ENCODE measurements around the gene PIEZO1. TPM values are rescaled to one million over a fixed set of nuclear protein-coding genes. Genes with fewer than 3 reads are reported as not detected.
A peak's percentile ranks its signal among the peaks of the same experiment; 100 is the strongest.

PIEZO1 gene
- total and polyA plus RNA-seq, 7 experiments from 2014 or later: 3.6 to 237 (median 111) TPM

DNA sequence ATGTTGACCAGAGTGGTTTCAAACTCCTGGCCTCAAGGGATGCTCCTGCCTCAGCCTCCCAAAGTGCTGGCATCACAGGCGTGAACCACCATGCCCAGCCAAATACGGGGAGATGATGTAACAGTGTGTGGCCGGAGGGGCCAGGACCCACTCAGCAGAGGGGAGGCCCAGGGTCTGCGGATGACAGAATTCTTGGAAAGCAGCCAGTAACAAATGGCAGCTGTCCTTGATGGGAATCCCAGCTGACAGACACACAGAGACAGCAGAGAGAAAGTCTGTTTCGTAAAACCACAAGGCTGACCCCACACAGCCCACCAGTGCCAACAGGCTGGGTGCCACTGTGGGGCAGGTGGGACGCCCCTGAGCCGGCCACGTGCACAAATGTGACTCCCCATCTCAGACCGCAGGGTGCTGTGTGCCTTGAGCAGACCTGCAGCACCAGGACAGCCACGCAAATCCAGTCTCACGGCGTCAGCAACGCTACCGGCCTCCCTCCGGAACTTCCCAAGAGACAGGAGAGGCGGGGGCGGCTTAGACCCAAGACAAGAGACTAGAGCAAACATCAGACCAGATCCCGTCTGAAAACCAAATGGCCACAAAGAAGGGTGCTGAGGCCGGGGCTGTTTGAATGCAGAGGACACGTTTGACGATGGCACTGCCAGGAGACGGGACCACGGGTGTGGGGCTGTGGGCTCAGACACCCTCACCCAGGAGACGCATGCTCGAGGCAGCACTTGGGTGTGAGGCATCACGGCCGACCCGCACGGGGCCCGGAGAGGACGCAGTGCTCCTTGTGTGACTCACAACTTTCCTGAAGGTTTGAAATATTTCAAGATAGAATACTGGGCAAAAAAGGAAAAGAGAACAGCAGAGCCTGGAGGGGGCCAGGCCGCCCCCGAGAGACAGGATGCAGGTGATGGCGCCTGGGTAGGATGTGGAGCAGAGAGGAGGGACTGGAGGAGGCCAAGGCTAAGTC lies 54.1 kb downstream of the PIEZO1 start:
- H3K27ac Mint-ChIP-seq: peak overlapping the region in 1 of 9 donors; percentile 50
- Histone ChIP-seq H3K4me1 (ENCODE audit: control insufficient read depth in 2 of 2, insufficient read depth in 2 of 2, low read length in 2 of 2) (no peaks in the 10 kb centered on the region), H3K27ac (ENCODE audit: low read depth, low read length) (no peak overlapping the region), H3K4me3 (ENCODE audit: low read length) (no peak overlapping the region), H3K27me3 (ENCODE audit: control insufficient read depth in 2 of 2, insufficient read depth in 2 of 2, low read length in 2 of 2) (no peaks in the 10 kb centered on the region), H3K36me3 (ENCODE audit: control insufficient read depth in 2 of 3, insufficient read depth in 3 of 3, low read length in 3 of 3) (peaks cover 0 to 71% (median 0%) of the 10 kb centered on the region in 3 experiments), H3K9me3 (ENCODE audit: control insufficient read depth in 2 of 3, low read length in 3 of 3) (no peaks in the 10 kb centered on the region)
- CTCF ChIA-PET: no interaction called here
- no peaks in the 10 kb centered on the region for H3K27me3 Mint-ChIP-seq
- H3K4me3 Mint-ChIP-seq: peak overlapping the region in 1 of 10 donors; percentile 29
- intact Hi-C loops (cut with micrococcal nuclease): no loop called here
- ATAC-seq: no peak
- DNase-seq: no peak
- POLR2A ChIA-PET: no interaction called here
- H3K36me3 Mint-ChIP-seq: peaks cover 0 to 13% (median 0%) of the 10 kb centered on the region in 5 donors
- H3K4me1 Mint-ChIP-seq: peaks cover 0 to 8% (median 0%) of the 10 kb centered on the region in 7 donors
- H3K9me3 Mint-ChIP-seq: no peaks in the 10 kb centered on the region

DNA sequence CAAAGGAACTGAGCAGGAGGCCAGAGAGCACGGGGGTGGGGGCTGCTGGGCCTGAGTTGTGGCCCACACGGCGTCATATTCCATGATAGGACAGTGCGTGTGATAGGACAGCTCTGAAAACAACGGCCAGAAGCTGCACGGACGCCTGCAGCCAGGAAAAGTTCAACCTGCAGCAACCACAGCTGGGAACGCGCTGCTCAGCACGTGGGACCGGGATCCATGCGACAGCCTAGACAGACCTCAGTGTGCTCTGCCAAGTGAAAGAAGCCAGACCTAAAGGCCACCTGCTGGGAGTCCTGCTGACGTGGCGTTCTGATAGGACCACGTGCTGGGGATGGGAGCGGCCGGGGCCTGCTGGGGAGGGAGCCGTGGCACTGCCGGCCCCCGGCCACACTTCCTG lies 57.1 kb downstream of the PIEZO1 start:
- intact Hi-C loops (cut with micrococcal nuclease): no loop called here
- H3K4me1 Mint-ChIP-seq: peaks cover 0 to 8% (median 0%) of the 10 kb centered on the region in 7 donors
- peaks cover 0 to 13% (median 0%) of the 10 kb centered on the region in 5 donors for H3K36me3 Mint-ChIP-seq
- no peaks in the 10 kb centered on the region for H3K9me3 ChIP-seq (ENCODE audit: control insufficient read depth in 2 of 3, low read length in 3 of 3)
- DNase-seq (no peak), ATAC-seq (no peak)
- CTCF ChIA-PET: no interaction called here
- H3K4me3 Mint-ChIP-seq: no peak overlapping the region
- peaks cover 0 to 70% (median 2%) of the 10 kb centered on the region in 3 experiments for H3K36me3 ChIP-seq (ENCODE audit: control insufficient read depth in 2 of 3, insufficient read depth in 3 of 3, low read length in 3 of 3)
- H3K4me1 ChIP-seq (ENCODE audit: control insufficient read depth in 2 of 2, insufficient read depth in 2 of 2, low read length in 2 of 2): no peaks in the 10 kb centered on the region
- H3K27ac Mint-ChIP-seq: no peak overlapping the region
- no peaks in the 10 kb centered on the region for H3K27me3 ChIP-seq (ENCODE audit: control insufficient read depth in 2 of 2, insufficient read depth in 2 of 2, low read length in 2 of 2)
- no peak overlapping the region for H3K27ac ChIP-seq (ENCODE audit: low read depth, low read length)
- no peak overlapping the region for H3K4me3 ChIP-seq (ENCODE audit: low read length)
- H3K27me3 Mint-ChIP-seq: no peaks in the 10 kb centered on the region
- H3K9me3 Mint-ChIP-seq: no peaks in the 10 kb centered on the region
- POLR2A ChIA-PET: no interaction called here

DNA sequence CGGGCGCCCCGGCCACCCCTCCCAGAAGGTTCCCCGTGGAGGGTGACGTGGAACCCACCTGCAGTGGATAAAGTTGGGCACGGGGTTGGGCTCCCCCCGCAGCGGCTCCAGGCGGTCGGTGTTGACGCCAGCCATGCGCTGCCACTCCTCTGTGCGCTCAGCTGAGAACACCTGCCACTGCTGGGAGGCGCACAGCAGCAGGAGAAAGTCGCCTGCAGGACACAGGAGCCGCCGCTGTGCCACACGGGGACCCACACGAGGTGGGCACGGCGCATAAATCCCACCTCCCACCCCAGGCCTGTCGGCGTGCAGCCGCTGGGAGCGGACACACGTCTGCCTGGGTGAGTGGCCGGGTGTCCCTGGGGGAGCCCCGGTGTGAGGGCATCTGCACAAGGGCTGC lies 58.0 kb downstream of the PIEZO1 start:
- no peak for ATAC-seq
- peaks cover 0 to 70% (median 4%) of the 10 kb centered on the region in 3 experiments for H3K36me3 ChIP-seq (ENCODE audit: control insufficient read depth in 2 of 3, insufficient read depth in 3 of 3, low read length in 3 of 3)
- Mint-ChIP-seq H3K36me3 (peaks cover 0 to 15% (median 0%) of the 10 kb centered on the region in 5 donors), H3K4me3 (no peak overlapping the region), H3K9me3 (no peaks in the 10 kb centered on the region), H3K27me3 (no peaks in the 10 kb centered on the region), H3K4me1 (peaks cover 0 to 8% (median 0%) of the 10 kb centered on the region in 7 donors), H3K27ac (no peak overlapping the region)
- intact Hi-C loops (cut with micrococcal nuclease): no loop called here
- no peaks in the 10 kb centered on the region for H3K9me3 ChIP-seq (ENCODE audit: control insufficient read depth in 2 of 3, low read length in 3 of 3)
- no peak overlapping the region for H3K27ac ChIP-seq (ENCODE audit: low read depth, low read length)
- POLR2A ChIA-PET: no interaction called here
- DNase-seq: no peak
- H3K4me3 ChIP-seq (ENCODE audit: low read length): no peak overlapping the region
- H3K27me3 ChIP-seq (ENCODE audit: control insufficient read depth in 2 of 2, insufficient read depth in 2 of 2, low read length in 2 of 2): no peaks in the 10 kb centered on the region
- CTCF ChIA-PET: no interaction called here
- H3K4me1 ChIP-seq (ENCODE audit: control insufficient read depth in 2 of 2, insufficient read depth in 2 of 2, low read length in 2 of 2): no peaks in the 10 kb centered on the region

DNA sequence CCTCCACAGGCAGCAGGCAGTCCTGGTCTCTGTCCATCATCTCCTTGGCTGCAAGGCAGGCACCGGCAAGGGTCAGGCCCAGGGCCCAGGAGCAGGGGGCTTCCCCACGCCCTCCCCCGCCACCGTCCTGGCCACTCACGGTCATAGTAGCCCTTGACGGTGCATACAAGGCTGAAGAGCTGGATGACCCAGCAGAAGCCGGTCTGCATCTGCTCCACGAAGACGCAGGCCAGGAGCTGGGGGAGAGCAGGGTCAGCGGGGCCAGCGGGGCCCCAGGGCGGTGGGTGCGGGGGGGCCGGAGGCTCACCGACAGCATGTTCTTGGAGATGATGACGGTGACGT lies 58.6 kb downstream of the PIEZO1 start:
- H3K4me3 ChIP-seq (ENCODE audit: low read length): no peak overlapping the region
- H3K4me1 ChIP-seq (ENCODE audit: control insufficient read depth in 2 of 2, insufficient read depth in 2 of 2, low read length in 2 of 2): no peaks in the 10 kb centered on the region
- Mint-ChIP-seq H3K9me3 (no peaks in the 10 kb centered on the region), H3K27me3 (no peaks in the 10 kb centered on the region), H3K4me1 (peaks cover 0 to 5% (median 0%) of the 10 kb centered on the region in 7 donors), H3K27ac (no peak overlapping the region), H3K36me3 (peaks cover 0 to 11% (median 0%) of the 10 kb centered on the region in 5 donors), H3K4me3 (no peak overlapping the region)
- H3K9me3 ChIP-seq (ENCODE audit: control insufficient read depth in 2 of 3, low read length in 3 of 3): no peaks in the 10 kb centered on the region
- ATAC-seq (no peak), DNase-seq (no peak)
- ChIA-PET CTCF (no interaction called here), POLR2A (no interaction called here)
- H3K27me3 ChIP-seq (ENCODE audit: control insufficient read depth in 2 of 2, insufficient read depth in 2 of 2, low read length in 2 of 2): no peaks in the 10 kb centered on the region
- intact Hi-C loops (cut with micrococcal nuclease): no loop called here
- H3K27ac ChIP-seq (ENCODE audit: low read depth, low read length): no peak overlapping the region
- H3K36me3 ChIP-seq (ENCODE audit: control insufficient read depth in 2 of 3, insufficient read depth in 3 of 3, low read length in 3 of 3): peaks cover 0 to 73% (median 7%) of the 10 kb centered on the region in 3 experiments

DNA sequence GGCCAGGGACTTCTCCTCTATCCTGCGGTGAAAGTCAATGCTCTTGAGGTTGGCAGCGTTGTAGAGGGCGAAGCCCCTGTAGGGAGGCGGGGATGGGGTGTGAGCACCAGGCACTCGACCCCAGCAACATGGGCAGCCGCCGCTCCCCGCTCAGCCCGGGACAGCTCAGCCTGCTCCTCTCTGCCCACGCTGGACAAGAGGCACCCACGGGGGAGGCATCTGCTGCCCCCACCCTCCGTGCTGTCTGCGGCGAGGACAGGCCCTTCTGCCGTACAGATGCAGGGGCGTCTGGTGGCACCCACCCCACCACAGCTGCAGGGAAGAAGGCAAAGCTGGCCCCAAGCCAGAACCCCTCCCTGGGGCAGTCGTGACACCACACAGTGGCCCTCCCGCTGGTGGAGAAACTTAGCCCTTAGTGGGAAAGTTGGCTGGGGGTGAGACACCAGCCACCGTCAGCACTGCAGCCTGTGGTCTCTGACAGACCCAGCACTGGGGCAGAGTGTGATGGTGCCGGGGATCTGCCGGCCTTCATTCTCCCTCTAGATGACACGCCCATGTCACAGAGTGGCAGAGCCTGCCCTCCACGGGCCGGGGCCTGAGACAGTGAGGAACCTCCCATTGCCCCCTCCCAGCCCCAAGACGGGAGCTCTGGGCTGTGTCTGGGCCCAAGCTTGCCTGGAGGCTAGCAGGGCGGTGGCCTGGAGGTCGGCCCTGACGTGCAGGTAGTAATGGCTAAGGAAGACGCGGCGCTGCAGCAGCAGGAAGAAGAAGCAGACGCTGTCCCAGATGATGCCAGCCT lies 59.2 kb downstream of the PIEZO1 start:
- CTCF ChIA-PET: no interaction called here
- ATAC-seq: no peak

DNA sequence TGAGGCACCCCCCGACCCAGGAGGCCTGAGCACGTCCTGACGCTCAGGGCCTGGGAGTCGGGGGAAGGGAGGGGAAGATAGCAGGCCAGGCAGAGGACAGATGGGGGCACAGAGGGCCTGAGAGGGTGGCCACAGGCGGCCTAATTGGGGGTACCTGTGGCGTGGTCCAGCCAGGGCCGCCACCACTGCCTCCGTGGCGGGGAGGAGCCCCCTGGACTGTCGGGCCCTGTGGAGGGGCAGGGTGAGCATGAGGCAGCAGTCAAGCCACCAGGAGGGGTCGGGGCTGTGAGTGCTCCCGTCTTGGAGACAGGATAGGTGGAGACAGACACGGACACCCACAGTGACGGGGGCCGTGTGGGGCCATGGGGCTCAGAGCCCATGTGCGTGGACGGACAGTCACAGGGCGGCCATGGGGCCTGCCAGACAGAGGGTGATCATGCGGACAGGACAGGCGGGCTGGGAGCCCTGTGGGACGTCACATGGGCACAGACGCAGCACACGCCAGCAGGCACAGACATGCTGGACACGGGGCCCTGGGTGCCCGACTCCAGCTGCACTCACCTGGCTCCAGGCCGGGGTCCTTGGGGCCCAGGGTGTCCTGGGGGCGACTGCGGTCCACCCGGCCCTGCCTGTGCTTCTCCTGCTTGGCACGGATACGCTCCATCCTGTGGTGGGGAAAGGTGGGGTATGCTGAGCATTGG lies 60.0 kb downstream of the PIEZO1 start:
- H3K36me3 ChIP-seq (ENCODE audit: control insufficient read depth in 2 of 3, insufficient read depth in 3 of 3, low read length in 3 of 3): peaks cover 0 to 77% (median 7%) of the 10 kb centered on the region in 3 experiments

More for the DNA sequence above, 59.2 kb downstream of the PIEZO1 start:
- intact Hi-C loops (cut with micrococcal nuclease): no loop called here
- H3K4me1 ChIP-seq (ENCODE audit: control insufficient read depth in 2 of 2, insufficient read depth in 2 of 2, low read length in 2 of 2): no peaks in the 10 kb centered on the region
- H3K9me3 ChIP-seq (ENCODE audit: control insufficient read depth in 2 of 3, low read length in 3 of 3): no peaks in the 10 kb centered on the region
- Mint-ChIP-seq H3K4me3 (no peak overlapping the region), H3K9me3 (no peaks in the 10 kb centered on the region), H3K27me3 (no peaks in the 10 kb centered on the region), H3K4me1 (peaks cover 0 to 2% (median 0%) of the 10 kb centered on the region in 7 donors), H3K27ac (no peak overlapping the region), H3K36me3 (peaks cover 0 to 7% (median 0%) of the 10 kb centered on the region in 5 donors)
- peaks cover 0 to 73% (median 7%) of the 10 kb centered on the region in 3 experiments for H3K36me3 ChIP-seq (ENCODE audit: control insufficient read depth in 2 of 3, insufficient read depth in 3 of 3, low read length in 3 of 3)
- DNase-seq: no peak
- no peaks in the 10 kb centered on the region for H3K27me3 ChIP-seq (ENCODE audit: control insufficient read depth in 2 of 2, insufficient read depth in 2 of 2, low read length in 2 of 2)
- H3K27ac ChIP-seq (ENCODE audit: low read depth, low read length): no peak overlapping the region
- no peak overlapping the region for H3K4me3 ChIP-seq (ENCODE audit: low read length)
- POLR2A ChIA-PET: no interaction called here

More for the DNA sequence above, 60.0 kb downstream of the PIEZO1 start:
- H3K4me1 ChIP-seq (ENCODE audit: control insufficient read depth in 2 of 2, insufficient read depth in 2 of 2, low read length in 2 of 2): no peaks in the 10 kb centered on the region
- Mint-ChIP-seq H3K27me3 (no peaks in the 10 kb centered on the region), H3K4me3 (no peak overlapping the region), H3K4me1 (peaks cover 0 to 2% (median 0%) of the 10 kb centered on the region in 7 donors), H3K36me3 (peaks cover 0 to 9% (median 2%) of the 10 kb centered on the region in 5 donors), H3K9me3 (no peaks in the 10 kb centered on the region), H3K27ac (peak overlapping the region in 1 of 9 donors; percentile 14)
- ChIA-PET CTCF (no interaction called here), POLR2A (no interaction called here)
- intact Hi-C loops (cut with micrococcal nuclease): no loop called here
- H3K4me3 ChIP-seq (ENCODE audit: low read length): no peak overlapping the region
- no peak for ATAC-seq
- no peak overlapping the region for H3K27ac ChIP-seq (ENCODE audit: low read depth, low read length)
- no peaks in the 10 kb centered on the region for H3K9me3 ChIP-seq (ENCODE audit: control insufficient read depth in 2 of 3, low read length in 3 of 3)
- H3K27me3 ChIP-seq (ENCODE audit: control insufficient read depth in 2 of 2, insufficient read depth in 2 of 2, low read length in 2 of 2): no peaks in the 10 kb centered on the region
- DNase-seq: no peak
